ENCODE data around the gene APBA1. TPM values are rescaled to one million over a fixed set of nuclear protein-coding genes. Genes with fewer than 3 reads are reported as not detected.

APBA1 gene
- total and polyA plus RNA-seq, 2 of the 4 experiments (the other 2 are of a cell fraction), result 3.8 to 5.1 TPM

GRCh38 chr9:69379270-69379982, 292.7 kb downstream of the APBA1 start:
- H3K27me3 ChIP-seq (ENCODE audit: control insufficient read depth, insufficient read depth, low read length), result peaks cover 15% of the 10 kb centered on the region
- no peak overlapping the region for H4K8ac ChIP-seq (ENCODE audit: low read depth in 2 of 2, low read length in 2 of 2)
- no peak overlapping the region for H4K5ac ChIP-seq (ENCODE audit: low read depth, low read length)
- no peak overlapping the region for H3K27ac ChIP-seq (ENCODE audit: insufficient read depth, low read length)
- H4K91ac ChIP-seq (ENCODE audit: insufficient read depth, low read depth, low read length), result no peak overlapping the region
- no peak overlapping the region for H3K9ac ChIP-seq (ENCODE audit: low read depth, low read length)
- H3K36me3 ChIP-seq (ENCODE audit: control insufficient read depth, insufficient read depth, low read length), result no peaks in the 10 kb centered on the region
- no peak overlapping the region for H2AK5ac ChIP-seq (ENCODE audit: low read depth, low read length)
- H2BK5ac ChIP-seq (ENCODE audit: low read depth, low read length, poor library complexity, severe bottlenecking), result no peak overlapping the region
- no peaks in the 10 kb centered on the region for H3K79me1 ChIP-seq (ENCODE audit: low read depth in 1 of 2, low read length in 2 of 2)
- TF ChIP-seq MAFK (IDR thresholded peaks at IDR 0.05; ENCODE audit: low read depth, low read length), result no peak
- TF ChIP-seq USF2 (IDR thresholded peaks at IDR 0.05; ENCODE audit: low read depth, low read length), result no peak
- TF ChIP-seq MAZ (IDR thresholded peaks at IDR 0.05; ENCODE audit: borderline replicate concordance, low read depth, low read length), result no peak
- TF ChIP-seq NFE2L2 (IDR thresholded peaks at IDR 0.05; ENCODE audit: low read depth, low read length), result no peak
- TF ChIP-seq CHD1 (IDR thresholded peaks at IDR 0.05; ENCODE audit: low read depth, low read length), result no peak
- TF ChIP-seq POLR2A (IDR thresholded peaks at IDR 0.05; ENCODE audit: low read depth, low read length), result no peak
- no peak for TF ChIP-seq CTCF (conservative IDR thresholded peaks at IDR 0.05; ENCODE audit: low read depth, low read length)
- TF ChIP-seq FOS (IDR thresholded peaks at IDR 0.05; ENCODE audit: low read depth, low read length), result no peak
- no peak for TF ChIP-seq BHLHE40 (IDR thresholded peaks at IDR 0.05; ENCODE audit: low read depth, low read length)
- TF ChIP-seq MXI1 (IDR thresholded peaks at IDR 0.05; ENCODE audit: borderline replicate concordance, low read depth, low read length), result no peak
- TF ChIP-seq RAD21 (IDR thresholded peaks at IDR 0.05; ENCODE audit: low read length), result no peak
- TF ChIP-seq RFX5 (IDR thresholded peaks at IDR 0.05; ENCODE audit: low read depth, low read length), result no peak
- TF ChIP-seq, protein P1, sequence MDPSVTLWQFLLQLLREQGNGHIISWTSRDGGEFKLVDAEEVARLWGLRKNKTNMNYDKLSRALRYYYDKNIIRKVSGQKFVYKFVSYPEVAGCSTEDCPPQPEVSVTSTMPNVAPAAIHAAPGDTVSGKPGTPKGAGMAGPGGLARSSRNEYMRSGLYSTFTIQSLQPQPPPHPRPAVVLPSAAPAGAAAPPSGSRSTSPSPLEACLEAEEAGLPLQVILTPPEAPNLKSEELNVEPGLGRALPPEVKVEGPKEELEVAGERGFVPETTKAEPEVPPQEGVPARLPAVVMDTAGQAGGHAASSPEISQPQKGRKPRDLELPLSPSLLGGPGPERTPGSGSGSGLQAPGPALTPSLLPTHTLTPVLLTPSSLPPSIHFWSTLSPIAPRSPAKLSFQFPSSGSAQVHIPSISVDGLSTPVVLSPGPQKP (IDR thresholded peaks at IDR 0.05; ENCODE audit: borderline replicate concordance, low read depth, low read length), result no peak
- no peak for TF ChIP-seq SMC3 (IDR thresholded peaks at IDR 0.05; ENCODE audit: low read depth, low read length)
- no peak for TF ChIP-seq RCOR1 (IDR thresholded peaks at IDR 0.05; ENCODE audit: insufficient replicate concordance, low read length)
- no peak for TF ChIP-seq CEBPB (IDR thresholded peaks at IDR 0.05; ENCODE audit: low read depth, low read length)
- H3K4me1 ChIP-seq (ENCODE audit: control insufficient read depth, insufficient read depth, low read length), result peaks cover 3% of the 10 kb centered on the region
- no peak overlapping the region for H3K4me3 ChIP-seq (ENCODE audit: insufficient read depth, low read depth, low read length)
- H2BK120ac ChIP-seq (ENCODE audit: low read depth, low read length), result no peak overlapping the region
- no peak overlapping the region for H3K4ac ChIP-seq (ENCODE audit: low read depth, low read length)
- H3K9me3 ChIP-seq (ENCODE audit: control insufficient read depth, insufficient read depth, low read length), result no peaks in the 10 kb centered on the region
- no peak overlapping the region for H3K14ac ChIP-seq (replicated peaks; ENCODE audit: low read depth, low read length)
- 0 out of 2 replicates have a peak, but pooled peaks cover 4% of the 10 kb centered on the region for H3K9me1 ChIP-seq (ENCODE audit: insufficient read depth, low read length)
- dilution Hi-C loops (cut with HindIII; ENCODE audit: low sequenced_read_pairs, unreplicated experiment) (no loop called here), intact Hi-C loops (cut with micrococcal nuclease) (loop anchor here (10.0 kb wide), 1 partner anchor 325 kb away; no protein-coding TSS in a partner anchor), in situ Hi-C loops (cut with MboI; ENCODE audit: low sequenced_read_pairs) (no loop called here)
- no TSS peak for BruUV-seq (replicated peaks)
- WGBS, 2 experiments (ENCODE audit: extremely low coverage in 2 of 2, insufficient read length in 1 of 2), result 60% methylated on average over 1 of the region's 9 CpGs; no CpG with 5 or more reads in 1 of the 2 experiments
- no peak overlapping the region for H3K23ac ChIP-seq (ENCODE audit: low read depth, low read length)
- H2AK9ac ChIP-seq (replicated peaks; ENCODE audit: low read depth, low read length, poor library complexity), result no peak overlapping the region
- no peak overlapping the region for H3K56ac ChIP-seq (ENCODE audit: extremely low read depth, insufficient read depth, low read length)
- H2BK15ac ChIP-seq (ENCODE audit: low read depth, low read length), result no peak overlapping the region
- H3K18ac ChIP-seq (ENCODE audit: low read depth, low read length), result no peak overlapping the region
- no peak overlapping the region for H3K4me2 ChIP-seq (ENCODE audit: low read depth, low read length)
- peak; percentile 51 for DNase-seq
- peak; percentile 55 for ATAC-seq (ENCODE audit: low read depth)
- H2AFZ ChIP-seq (replicated peaks; ENCODE audit: low read length, poor library complexity), result no peak overlapping the region
- no peak overlapping the region for H2BK20ac ChIP-seq (ENCODE audit: low read depth, low read length)
- CTCF ChIA-PET, result no interaction called here
- POLR2A ChIA-PET (ENCODE audit: unreplicated experiment), result no interaction called here
- H4K20me1 ChIP-seq (ENCODE audit: insufficient read depth, low read length), result no peaks in the 10 kb centered on the region

Measured in IMR-90 (cell line).